ENCODE measurements around the gene KRT13.

KRT13 gene

DNA sequence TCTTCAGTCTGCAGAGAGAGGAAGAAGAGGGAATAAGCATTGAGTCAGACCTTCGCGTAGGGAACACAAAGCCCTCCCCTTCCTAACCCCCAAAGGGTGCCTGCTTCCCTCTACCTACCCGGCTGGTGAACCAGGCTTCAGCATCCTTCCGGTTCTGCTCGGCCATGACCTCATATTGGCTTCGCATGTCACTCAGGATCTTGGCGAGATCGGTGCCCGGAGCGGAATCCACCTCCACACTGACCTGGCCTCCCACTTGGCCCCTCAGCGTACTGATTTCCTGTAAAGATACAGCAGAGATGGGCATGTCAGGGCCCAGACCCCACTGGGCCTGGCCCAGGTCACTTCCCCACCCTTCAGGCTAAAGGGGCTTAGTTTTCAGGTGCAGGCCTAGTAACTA lies 18.8 kb upstream of the KRT13 start:
- no peak overlapping the region for H3K9ac ChIP-seq (ENCODE audit: low read depth, low read length)
- peaks cover 20% of the 10 kb centered on the region for H3K36me3 ChIP-seq (ENCODE audit: control insufficient read depth, insufficient read depth, low read length)
- no peaks in the 10 kb centered on the region for H3K9me3 ChIP-seq (ENCODE audit: control insufficient read depth, insufficient read depth, low read length)
- H3K4me3 ChIP-seq (ENCODE audit: low read depth, low read length), result no peak overlapping the region
- no peaks in the 10 kb centered on the region for H3K27me3 ChIP-seq (ENCODE audit: control insufficient read depth, insufficient read depth, low read length)
- peaks cover 11% of the 10 kb centered on the region for H3K4me1 ChIP-seq (ENCODE audit: control insufficient read depth, insufficient read depth, low read length)

DNA sequence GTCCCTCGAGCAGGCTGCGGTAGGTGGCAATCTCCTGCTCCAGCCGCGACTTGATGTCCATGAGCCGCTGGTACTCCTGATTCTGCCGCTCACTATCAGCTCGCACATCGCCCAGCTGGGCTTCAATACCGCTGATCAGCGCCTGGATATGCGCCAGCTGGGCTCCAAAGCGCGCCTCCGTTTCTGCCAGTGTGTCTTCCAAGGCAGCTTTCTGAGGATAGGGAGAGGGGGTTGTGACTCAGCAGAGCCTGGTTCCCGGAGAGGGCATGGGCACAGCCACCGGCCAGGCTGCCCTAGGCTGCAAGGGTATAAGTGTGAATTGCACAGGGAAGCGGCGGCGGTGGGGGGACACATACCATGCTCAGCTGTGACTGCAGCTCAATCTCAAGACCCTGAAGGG lies 18.4 kb upstream of the KRT13 start:
- Histone ChIP-seq H3K27me3 (ENCODE audit: control insufficient read depth, insufficient read depth, low read length) (no peaks in the 10 kb centered on the region), H3K9me3 (ENCODE audit: control insufficient read depth, insufficient read depth, low read length) (no peaks in the 10 kb centered on the region), H3K4me3 (ENCODE audit: low read depth, low read length) (no peak overlapping the region), H3K36me3 (ENCODE audit: control insufficient read depth, insufficient read depth, low read length) (peaks cover 20% of the 10 kb centered on the region), H3K9ac (ENCODE audit: low read depth, low read length) (no peak overlapping the region), H3K4me1 (ENCODE audit: control insufficient read depth, insufficient read depth, low read length) (peaks cover 7% of the 10 kb centered on the region)

DNA sequence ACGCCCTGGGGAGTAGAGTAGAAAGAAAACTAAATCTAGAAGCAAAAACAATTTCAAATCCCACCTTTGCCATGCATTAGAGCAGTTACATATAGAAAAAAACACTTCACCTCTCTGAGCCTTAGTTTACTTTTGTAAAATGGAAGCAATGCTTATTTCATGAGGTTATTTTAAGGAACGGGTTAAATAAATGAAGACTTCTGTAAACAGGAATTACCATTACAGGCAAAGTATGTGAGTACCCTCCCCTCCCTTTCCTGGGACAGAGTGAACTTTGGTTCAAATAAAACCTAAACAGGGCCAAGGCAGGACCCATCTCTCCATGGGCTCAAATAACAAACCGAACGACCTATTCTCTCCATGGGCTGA lies 17.8 kb upstream of the KRT13 start:
- Histone ChIP-seq H3K4me3 (ENCODE audit: low read depth, low read length) (no peak overlapping the region), H3K4me1 (ENCODE audit: control insufficient read depth, insufficient read depth, low read length) (peaks cover 7% of the 10 kb centered on the region), H3K9ac (ENCODE audit: low read depth, low read length) (no peak overlapping the region), H3K9me3 (ENCODE audit: control insufficient read depth, insufficient read depth, low read length) (no peaks in the 10 kb centered on the region), H3K36me3 (ENCODE audit: control insufficient read depth, insufficient read depth, low read length) (peaks cover 20% of the 10 kb centered on the region), H3K27me3 (ENCODE audit: control insufficient read depth, insufficient read depth, low read length) (no peaks in the 10 kb centered on the region)

DNA sequence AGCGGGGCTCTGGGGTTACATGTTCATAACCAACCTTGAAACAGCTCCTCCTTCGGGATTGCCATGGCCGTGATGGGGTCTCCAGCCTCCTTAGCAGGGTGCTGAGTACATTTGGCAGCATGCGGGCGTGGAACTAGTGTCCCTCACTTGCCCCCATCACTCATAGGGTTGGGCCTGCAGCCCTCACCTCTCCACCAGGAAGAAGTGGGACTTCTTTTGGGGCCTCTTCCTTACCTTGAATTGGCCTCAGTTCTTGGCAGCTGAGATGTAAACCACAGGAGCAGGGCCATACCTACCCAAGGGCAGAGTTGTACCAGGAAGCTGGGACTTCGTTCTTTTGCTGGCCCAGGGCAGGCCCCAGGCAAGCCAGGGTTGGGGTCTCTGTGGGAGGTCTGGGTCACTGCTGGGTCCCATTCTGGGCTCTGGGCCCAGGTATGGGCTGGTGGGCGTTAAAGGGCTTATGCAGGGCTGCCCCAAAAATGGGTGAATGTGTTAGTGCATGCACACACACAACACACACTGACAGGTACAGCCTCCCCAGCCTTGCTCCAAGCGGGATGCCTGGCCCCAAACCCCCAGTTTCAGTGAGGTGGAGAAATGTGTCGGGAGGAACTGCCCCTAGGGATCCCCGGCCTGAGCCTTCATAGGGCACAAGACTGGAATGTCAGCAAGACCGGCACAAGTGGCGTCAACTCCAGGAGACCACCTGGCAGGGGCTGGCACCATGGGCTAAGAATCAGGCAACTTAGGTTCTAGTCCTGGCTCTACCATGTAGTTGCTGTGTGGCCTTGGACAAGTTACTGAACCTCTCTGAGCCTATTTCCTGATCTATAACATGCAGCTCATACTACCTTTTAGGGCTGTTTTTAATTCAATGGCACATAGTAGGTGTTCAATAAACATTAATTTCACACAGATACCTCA lies 17.2 kb upstream of the KRT13 start:
- no peak overlapping the region for H3K4me3 ChIP-seq (ENCODE audit: low read depth, low read length)
- no peak overlapping the region for H3K9ac ChIP-seq (ENCODE audit: low read depth, low read length)
- H3K4me1 ChIP-seq (ENCODE audit: control insufficient read depth, insufficient read depth, low read length), result peaks cover 7% of the 10 kb centered on the region
- no peaks in the 10 kb centered on the region for H3K9me3 ChIP-seq (ENCODE audit: control insufficient read depth, insufficient read depth, low read length)
- H3K36me3 ChIP-seq (ENCODE audit: control insufficient read depth, insufficient read depth, low read length), result peaks cover 20% of the 10 kb centered on the region
- H3K27me3 ChIP-seq (ENCODE audit: control insufficient read depth, insufficient read depth, low read length), result no peaks in the 10 kb centered on the region

DNA sequence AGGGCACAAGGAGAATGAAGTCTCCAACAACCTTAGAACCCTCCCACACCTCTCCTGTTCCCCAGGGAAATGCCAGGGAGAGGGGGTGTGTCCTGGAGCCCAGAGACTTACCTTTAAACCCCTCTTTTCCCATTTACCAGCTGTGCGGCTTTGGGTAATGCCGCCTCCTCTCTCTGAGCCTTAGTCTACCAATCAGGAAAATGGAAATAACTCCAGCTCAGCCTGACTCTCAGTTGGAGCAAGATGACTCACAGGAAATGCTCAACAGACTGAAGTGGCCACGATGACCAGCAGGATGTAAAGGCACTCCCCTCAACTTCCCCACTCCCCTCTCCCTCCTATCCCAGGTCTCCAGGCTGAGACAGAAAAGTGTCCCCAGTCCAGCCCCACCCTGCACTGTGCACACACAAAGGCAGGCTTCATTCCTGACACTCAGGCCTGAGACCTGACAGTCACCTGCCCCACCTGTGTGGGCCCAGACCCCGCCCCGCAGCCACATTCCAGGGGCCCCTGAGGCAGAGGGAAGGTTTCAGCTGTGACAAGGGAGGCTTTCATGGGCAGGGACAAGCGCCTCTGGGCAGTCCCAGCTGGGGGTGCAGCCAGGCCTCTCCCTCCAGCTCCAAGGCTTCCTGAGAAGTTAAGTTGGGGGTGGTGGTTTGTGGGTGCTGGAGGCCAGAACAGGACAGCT lies 16.3 kb upstream of the KRT13 start:
- H3K9me3 ChIP-seq (ENCODE audit: control insufficient read depth, insufficient read depth, low read length), result no peaks in the 10 kb centered on the region
- H3K36me3 ChIP-seq (ENCODE audit: control insufficient read depth, insufficient read depth, low read length), result peaks cover 20% of the 10 kb centered on the region
- H3K9ac ChIP-seq (ENCODE audit: low read depth, low read length), result no peak overlapping the region
- H3K4me3 ChIP-seq (ENCODE audit: low read depth, low read length), result no peak overlapping the region
- peaks cover 7% of the 10 kb centered on the region for H3K4me1 ChIP-seq (ENCODE audit: control insufficient read depth, insufficient read depth, low read length)
- no peaks in the 10 kb centered on the region for H3K27me3 ChIP-seq (ENCODE audit: control insufficient read depth, insufficient read depth, low read length)

DNA sequence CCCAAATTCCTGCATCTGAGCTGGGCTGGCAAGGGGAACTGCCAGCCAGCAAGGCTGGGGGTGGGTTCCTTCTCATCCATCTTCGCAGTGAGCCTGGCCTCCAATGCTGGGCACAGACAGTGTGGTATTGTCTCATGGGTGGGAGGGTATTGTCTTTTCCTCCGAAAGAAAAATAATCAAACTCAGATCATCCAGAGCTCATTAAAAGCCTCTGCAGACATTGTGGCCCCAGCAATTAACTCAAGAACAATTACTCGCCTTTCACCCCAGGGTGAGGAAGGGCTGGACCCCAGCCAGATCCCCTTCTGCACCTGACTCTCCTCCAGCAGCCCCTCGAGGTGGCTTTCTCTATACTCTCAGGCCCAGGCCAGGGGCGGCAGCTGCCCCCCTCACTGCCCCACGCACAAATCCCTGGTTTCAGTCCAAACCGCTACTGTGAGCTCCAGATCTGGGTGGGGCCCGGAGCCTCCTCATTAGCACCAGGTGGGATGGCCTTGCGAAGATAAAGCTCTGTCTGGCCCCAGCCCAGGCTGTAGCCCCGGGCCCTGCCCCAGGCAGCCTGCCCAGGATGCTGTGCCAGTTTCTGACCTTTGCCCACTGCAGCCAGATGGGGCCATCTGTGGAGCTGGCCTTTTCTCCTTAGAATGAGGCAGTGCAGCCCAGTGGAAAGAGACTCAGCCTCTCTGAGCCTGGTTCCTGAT lies 15.6 kb upstream of the KRT13 start:
- no peaks in the 10 kb centered on the region for H3K9me3 ChIP-seq (ENCODE audit: control insufficient read depth, insufficient read depth, low read length)
- H3K9ac ChIP-seq (ENCODE audit: low read depth, low read length), result no peak overlapping the region
- H3K27me3 ChIP-seq (ENCODE audit: control insufficient read depth, insufficient read depth, low read length), result no peaks in the 10 kb centered on the region
- H3K4me3 ChIP-seq (ENCODE audit: low read depth, low read length), result no peak overlapping the region
- peaks cover 20% of the 10 kb centered on the region for H3K36me3 ChIP-seq (ENCODE audit: control insufficient read depth, insufficient read depth, low read length)
- H3K4me1 ChIP-seq (ENCODE audit: control insufficient read depth, insufficient read depth, low read length), result peaks cover 7% of the 10 kb centered on the region

DNA sequence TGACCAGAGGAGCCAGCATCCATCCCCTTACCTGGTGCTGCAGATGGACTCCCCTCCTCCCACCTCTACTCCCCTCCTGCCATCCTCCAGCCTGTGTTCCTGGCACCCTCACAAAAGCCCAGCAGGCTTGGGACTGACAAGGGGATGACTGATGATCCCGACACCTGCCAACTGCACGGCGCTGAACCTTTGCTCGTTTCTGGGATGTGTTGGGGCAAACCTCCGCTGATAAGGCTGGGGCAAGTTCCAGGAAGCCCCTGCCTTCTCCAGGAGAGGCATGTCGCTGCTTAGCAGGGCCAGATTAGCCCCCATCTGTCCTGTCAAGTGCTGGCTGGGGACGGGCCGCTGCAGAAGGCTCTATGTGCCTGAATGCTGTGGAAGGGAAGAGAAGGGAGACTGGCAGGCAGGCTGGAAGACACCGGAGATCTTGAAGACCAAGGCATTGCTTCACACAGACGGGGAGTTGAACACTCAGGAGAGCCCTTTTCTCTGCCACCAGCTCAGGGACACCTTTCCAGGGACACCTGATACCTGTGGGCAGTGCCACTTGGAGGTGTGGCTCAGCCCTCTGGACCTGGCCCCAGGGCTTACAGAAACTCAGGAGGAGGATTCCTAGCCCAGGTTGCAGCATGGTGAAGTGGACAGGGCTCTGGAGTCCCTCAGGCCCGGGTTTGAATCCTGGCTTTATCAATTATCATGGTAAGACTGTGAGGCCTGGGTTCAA lies 14.3 kb upstream of the KRT13 start:
- no peaks in the 10 kb centered on the region for H3K27me3 ChIP-seq (ENCODE audit: control insufficient read depth, insufficient read depth, low read length)
- H3K36me3 ChIP-seq (ENCODE audit: control insufficient read depth, insufficient read depth, low read length), result peaks cover 14% of the 10 kb centered on the region
- H3K9ac ChIP-seq (ENCODE audit: low read depth, low read length), result no peak overlapping the region
- H3K9me3 ChIP-seq (ENCODE audit: control insufficient read depth, insufficient read depth, low read length), result no peaks in the 10 kb centered on the region
- peaks cover 7% of the 10 kb centered on the region for H3K4me1 ChIP-seq (ENCODE audit: control insufficient read depth, insufficient read depth, low read length)
- no peak overlapping the region for H3K4me3 ChIP-seq (ENCODE audit: low read depth, low read length)

DNA sequence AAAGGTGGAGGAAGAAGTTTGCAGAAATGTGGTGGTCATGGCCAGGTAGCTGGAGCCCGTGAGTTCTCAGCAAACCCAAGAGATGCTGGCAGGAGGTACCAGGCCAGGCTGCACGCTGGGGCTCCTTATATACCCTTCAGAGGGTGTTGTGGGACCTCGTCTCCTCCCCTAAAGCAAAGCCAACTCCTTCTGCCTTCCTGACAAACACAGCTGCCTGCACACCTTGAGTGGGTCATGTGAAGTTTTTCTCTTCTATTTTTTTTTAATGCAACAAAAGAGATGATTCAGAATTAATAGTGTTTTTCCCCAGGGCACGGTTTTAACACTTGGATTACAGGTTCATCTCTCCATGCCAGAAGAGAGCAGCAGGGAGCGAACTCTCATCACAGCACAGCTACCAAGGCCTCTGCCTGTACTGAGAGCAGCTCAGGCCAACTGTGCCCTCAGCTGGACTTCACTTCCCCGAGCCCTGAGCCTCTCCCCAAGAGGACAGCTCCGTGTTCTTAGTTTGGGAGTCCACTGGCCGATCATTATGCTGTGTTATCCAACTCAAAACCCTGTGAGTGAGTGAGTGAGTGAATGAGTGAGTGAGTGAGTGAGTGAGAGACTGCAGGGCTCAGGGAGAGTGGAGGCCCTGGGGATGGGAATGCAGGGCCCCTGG lies 13.5 kb upstream of the KRT13 start, which contains the start of gene KRT15:
Gene KRT15 (minus strand): TSS at position 102 of the 661 bp plus-strand sequence. CDS start 63 bp downstream, at position 39.
- Histone ChIP-seq H3K4me3 (ENCODE audit: low read depth, low read length) (no peak within 1 kb of the TSS), H3K36me3 (ENCODE audit: control insufficient read depth, insufficient read depth, low read length) (peaks cover 6% of the 10 kb centered on the region), H3K27me3 (ENCODE audit: control insufficient read depth, insufficient read depth, low read length) (no peaks in the 10 kb centered on the region), H3K9ac (ENCODE audit: low read depth, low read length) (no peak within 1 kb of the TSS), H3K9me3 (ENCODE audit: control insufficient read depth, insufficient read depth, low read length) (no peaks in the 10 kb centered on the region), H3K4me1 (ENCODE audit: control insufficient read depth, insufficient read depth, low read length) (peaks cover 7% of the 10 kb centered on the region)

DNA sequence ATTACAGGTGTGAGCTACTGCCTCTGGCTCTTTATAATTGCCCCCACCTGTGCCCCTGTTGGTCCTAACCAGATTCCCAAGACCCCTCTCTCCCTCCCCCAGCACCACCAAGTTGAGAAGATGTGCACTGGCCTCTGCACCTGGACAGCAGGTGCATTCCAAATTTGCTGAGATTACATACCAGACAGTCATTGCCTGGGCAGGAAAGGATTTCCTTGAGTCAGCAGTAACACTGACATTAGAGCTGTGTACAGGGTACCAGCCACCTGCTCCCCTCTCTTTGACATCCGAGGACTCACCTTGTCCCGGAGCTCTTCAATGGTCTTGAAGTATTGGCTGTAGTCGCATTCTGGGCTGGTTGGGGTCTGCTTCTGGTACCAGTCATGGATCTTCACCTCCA lies 12.6 kb upstream of the KRT13 start:
- H3K4me1 ChIP-seq (ENCODE audit: control insufficient read depth, insufficient read depth, low read length), result peaks cover 7% of the 10 kb centered on the region
- H3K9me3 ChIP-seq (ENCODE audit: control insufficient read depth, insufficient read depth, low read length), result no peaks in the 10 kb centered on the region
- no peak overlapping the region for H3K9ac ChIP-seq (ENCODE audit: low read depth, low read length)
- no peak overlapping the region for H3K4me3 ChIP-seq (ENCODE audit: low read depth, low read length)
- no peaks in the 10 kb centered on the region for H3K36me3 ChIP-seq (ENCODE audit: control insufficient read depth, insufficient read depth, low read length)
- H3K27me3 ChIP-seq (ENCODE audit: control insufficient read depth, insufficient read depth, low read length), result no peaks in the 10 kb centered on the region

DNA sequence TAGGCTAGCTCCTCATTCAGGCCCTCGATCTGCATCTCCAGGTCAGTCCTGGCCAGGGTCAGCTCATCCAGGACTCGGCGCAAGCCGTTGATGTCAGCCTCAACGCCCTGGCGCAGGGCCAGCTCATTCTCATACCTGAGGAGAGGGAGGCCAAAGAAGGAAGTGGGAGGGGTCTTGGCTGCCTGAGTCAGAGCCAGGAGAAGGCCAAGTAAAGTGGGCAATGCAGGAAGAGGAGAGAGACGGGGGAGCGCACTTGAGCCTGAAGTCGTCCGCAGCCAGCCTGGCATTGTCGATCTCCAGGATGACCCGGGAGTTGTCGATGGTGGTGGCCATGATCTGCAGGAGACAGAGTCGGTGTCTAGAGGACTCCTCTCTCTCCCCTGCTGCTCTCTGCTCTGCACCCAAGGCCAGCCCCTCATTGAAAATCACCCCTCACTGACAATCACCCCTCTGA lies 11.4 kb upstream of the KRT13 start:
- H3K4me1 ChIP-seq (ENCODE audit: control insufficient read depth, insufficient read depth, low read length), result peaks cover 3% of the 10 kb centered on the region
- H3K27me3 ChIP-seq (ENCODE audit: control insufficient read depth, insufficient read depth, low read length), result no peaks in the 10 kb centered on the region
- H3K36me3 ChIP-seq (ENCODE audit: control insufficient read depth, insufficient read depth, low read length), result no peaks in the 10 kb centered on the region
- H3K9ac ChIP-seq (ENCODE audit: low read depth, low read length), result no peak overlapping the region
- H3K4me3 ChIP-seq (ENCODE audit: low read depth, low read length), result no peak overlapping the region
- H3K9me3 ChIP-seq (ENCODE audit: control insufficient read depth, insufficient read depth, low read length), result no peaks in the 10 kb centered on the region

Measured in iPS-15b (cell line).